Mesenchymal stem cell (in vitro differentiated cells and primary cell): ENCODE results near the gene ADAMTS7.
"Not testable (repeated sequence)": the region's sequence is repeated elsewhere in the genome, so short reads cannot be mapped to it uniquely, and the experiment has no call there.

Experiments
- DNase-seq: peaks from one replicate; pipeline ENCODE4 v3.0.0-alpha.2; 2013
- H2AFZ ChIP-seq: one replicate; pipeline ENCODE4 v1.6.1; 2013; ENCODE audit warnings: low read depth, mild to moderate bottlenecking, control low read depth, inconsistent platforms, low read length, moderate library complexity
- H2AK5ac ChIP-seq: 2 replicates; pipeline ENCODE4 v1.6.1; 2013; ENCODE audit warnings: low read length, moderate library complexity, mild to moderate bottlenecking, inconsistent platforms; ENCODE audit not compliant: severe bottlenecking
- H2BK120ac ChIP-seq: one replicate; pipeline ENCODE4 v1.6.1; 2013; ENCODE audit warnings: low read depth, mild to moderate bottlenecking, inconsistent platforms, low read length, moderate library complexity
- H2BK12ac ChIP-seq, 2 experiments: one replicate each; pipeline ENCODE4 v1.6.1; 2013; ENCODE audit warnings: inconsistent platforms in 2 of 2, low read length in 2 of 2, mild to moderate bottlenecking in 2 of 2, moderate library complexity in 2 of 2, control low read depth in 1 of 2
- H2BK15ac ChIP-seq: one replicate; pipeline ENCODE4 v1.6.1; 2013; ENCODE audit warnings: mild to moderate bottlenecking, low read depth, inconsistent platforms; ENCODE audit not compliant: poor library complexity, severe bottlenecking
- H2BK5ac ChIP-seq: 2 replicates; pipeline ENCODE4 v1.6.1; 2013; ENCODE audit warnings: low read depth, mild to moderate bottlenecking, low read length, control low read depth, inconsistent platforms; ENCODE audit not compliant: poor library complexity, severe bottlenecking
- H3K14ac ChIP-seq, 2 experiments: one replicate each; pipeline ENCODE4 v1.6.1; 2013; ENCODE audit warnings: inconsistent platforms in 2 of 2, low read length in 2 of 2, control low read depth in 1 of 2, mild to moderate bottlenecking in 1 of 2, moderate library complexity in 1 of 2
- H3K18ac ChIP-seq, 2 experiments: one replicate each; pipeline ENCODE4 v1.6.1; 2013; ENCODE audit warnings: inconsistent platforms in 2 of 2, low read length in 2 of 2, control low read depth in 1 of 2, low read depth in 1 of 2, mild to moderate bottlenecking in 1 of 2
- H3K23ac ChIP-seq, 2 experiments: one replicate each; pipeline ENCODE4 v1.6.1; 2013; ENCODE audit warnings: inconsistent platforms in 2 of 2, low read length in 2 of 2, mild to moderate bottlenecking in 2 of 2, moderate library complexity in 2 of 2, control low read depth in 1 of 2
- H3K27ac ChIP-seq: 2 replicates; pipeline ENCODE4 v1.5.1; 2013; ENCODE audit warnings: mild to moderate bottlenecking, moderate library complexity, low read length, control low read depth, inconsistent platforms; ENCODE audit not compliant: poor library complexity, severe bottlenecking
- H3K27me3 ChIP-seq, 2 experiments: 2 replicates each; pipeline versions ENCODE4 v1.6.1 to v1.7.0; 2013; ENCODE audit warnings: low read length in 2 of 2, mild to moderate bottlenecking in 2 of 2, moderate library complexity in 2 of 2, control low read depth in 1 of 2, inconsistent platforms in 1 of 2; ENCODE audit not compliant: control insufficient read depth in 1 of 2, insufficient read depth in 1 of 2
- H3K36me3 ChIP-seq, 2 experiments: 2 replicates each; pipeline versions ENCODE4 v1.6.1 to v1.7.0; 2013; ENCODE audit warnings: low read length in 2 of 2, control low read depth in 1 of 2, inconsistent platforms in 1 of 2, low read depth in 1 of 2, mild to moderate bottlenecking in 1 of 2; ENCODE audit not compliant: insufficient read depth in 2 of 2, control insufficient read depth in 1 of 2
- H3K4ac ChIP-seq, 2 experiments: one replicate each; pipeline ENCODE4 v1.6.1; 2013; ENCODE audit warnings: inconsistent platforms in 2 of 2, low read length in 2 of 2, mild to moderate bottlenecking in 2 of 2, moderate library complexity in 2 of 2, control low read depth in 1 of 2, low read depth in 1 of 2
- H3K4me1 ChIP-seq: 2 replicates; pipeline ENCODE4 v1.6.1; 2013; ENCODE audit warnings: low read depth, low read length, control low read depth; ENCODE audit not compliant: control insufficient read depth, insufficient read depth
- H3K4me2 ChIP-seq: 2 replicates; pipeline ENCODE4 v1.6.1; 2013; ENCODE audit warnings: low read length, mild to moderate bottlenecking, inconsistent platforms; ENCODE audit not compliant: poor library complexity, severe bottlenecking
- H3K4me3 ChIP-seq, 2 experiments: 2 replicates each; pipeline versions ENCODE4 v1.5.1 to v1.7.0; 2013; ENCODE audit warnings: low read length in 2 of 2, mild to moderate bottlenecking in 2 of 2, control low read depth in 1 of 2, low read depth in 1 of 2; ENCODE audit not compliant: insufficient read depth in 1 of 2
- H3K79me1 ChIP-seq: replicated peaks from 2 replicates; pipeline ENCODE4 v1.6.1; 2013; ENCODE audit warnings: mild to moderate bottlenecking, control low read depth, low read length, inconsistent platforms; ENCODE audit not compliant: poor library complexity, severe bottlenecking
- H3K9ac ChIP-seq: 2 replicates; pipeline ENCODE4 v1.7.0; 2013; ENCODE audit warnings: mild to moderate bottlenecking, low read length, moderate library complexity
- H3K9me3 ChIP-seq: 2 replicates; pipeline ENCODE4 v1.7.0; 2013; ENCODE audit warnings: mild to moderate bottlenecking, low read length; ENCODE audit not compliant: control insufficient read depth
- H4K8ac ChIP-seq: one replicate; pipeline ENCODE4 v1.6.1; 2013; ENCODE audit warnings: inconsistent platforms, mild to moderate bottlenecking, low read length, moderate library complexity
- H4K91ac ChIP-seq: one replicate; pipeline ENCODE4 v1.6.1; 2013; ENCODE audit warnings: mild to moderate bottlenecking, low read length, inconsistent platforms
- WGBS: methylation state at CpG from one replicate; pipeline ENCODE4 v1.1.7; 2013; ENCODE audit warnings: mixed read lengths; 5-methylcytosine and 5-hydroxymethylcytosine counted together

Gene ADAMTS7

DNA sequence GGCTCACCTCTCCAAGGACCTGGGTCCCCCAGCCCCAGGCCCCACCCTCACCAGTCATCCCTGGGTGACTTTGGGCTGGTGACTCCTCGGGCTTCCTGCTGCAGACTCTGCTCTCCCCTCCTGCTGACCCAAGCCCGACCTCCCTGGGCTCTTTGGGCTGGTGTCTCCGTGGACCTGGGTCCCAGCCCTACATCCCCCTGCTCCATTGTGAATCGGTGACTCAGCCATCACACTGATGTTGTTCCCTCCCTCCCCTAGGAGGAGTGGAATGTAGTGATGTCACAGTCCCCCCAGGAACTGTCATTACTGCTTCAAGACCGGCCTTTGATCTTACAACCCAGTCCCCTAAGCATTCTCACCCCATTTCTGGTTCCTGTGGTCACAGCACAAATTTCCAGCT lies 83.7 kb downstream of the ADAMTS7 start:
- H3K4me2 ChIP-seq = no peak overlapping the region
- no peak overlapping the region for H2BK120ac ChIP-seq
- no peak overlapping the region for H4K8ac ChIP-seq
- H3K36me3 ChIP-seq = no peaks in the 10 kb centered on the region
- no peak overlapping the region for H3K9ac ChIP-seq
- no peak overlapping the region for H3K27ac ChIP-seq
- H2BK12ac ChIP-seq = no peak overlapping the region
- H3K4me1 ChIP-seq = peaks cover 8% of the 10 kb centered on the region
- 44% methylated on average over 2 of the region's 5 CpGs for WGBS
- H2AFZ ChIP-seq = no peak overlapping the region
- peaks cover 0 to 6% of the 10 kb centered on the region in 2 experiments for H3K27me3 ChIP-seq
- H3K4ac ChIP-seq = no peak overlapping the region
- no peak overlapping the region for H2AK5ac ChIP-seq
- H3K4me3 ChIP-seq = no peak overlapping the region
- H3K23ac ChIP-seq = no peak overlapping the region
- H3K14ac ChIP-seq = no peak overlapping the region
- H3K79me1 ChIP-seq = no peaks in the 10 kb centered on the region
- no peak overlapping the region for H2BK15ac ChIP-seq
- H4K91ac ChIP-seq = no peak overlapping the region
- no peak for DNase-seq
- H3K9me3 ChIP-seq = no peaks in the 10 kb centered on the region
- H2BK5ac ChIP-seq = no peak overlapping the region
- H3K18ac ChIP-seq = peak overlapping the region; percentile 38 to 54

DNA sequence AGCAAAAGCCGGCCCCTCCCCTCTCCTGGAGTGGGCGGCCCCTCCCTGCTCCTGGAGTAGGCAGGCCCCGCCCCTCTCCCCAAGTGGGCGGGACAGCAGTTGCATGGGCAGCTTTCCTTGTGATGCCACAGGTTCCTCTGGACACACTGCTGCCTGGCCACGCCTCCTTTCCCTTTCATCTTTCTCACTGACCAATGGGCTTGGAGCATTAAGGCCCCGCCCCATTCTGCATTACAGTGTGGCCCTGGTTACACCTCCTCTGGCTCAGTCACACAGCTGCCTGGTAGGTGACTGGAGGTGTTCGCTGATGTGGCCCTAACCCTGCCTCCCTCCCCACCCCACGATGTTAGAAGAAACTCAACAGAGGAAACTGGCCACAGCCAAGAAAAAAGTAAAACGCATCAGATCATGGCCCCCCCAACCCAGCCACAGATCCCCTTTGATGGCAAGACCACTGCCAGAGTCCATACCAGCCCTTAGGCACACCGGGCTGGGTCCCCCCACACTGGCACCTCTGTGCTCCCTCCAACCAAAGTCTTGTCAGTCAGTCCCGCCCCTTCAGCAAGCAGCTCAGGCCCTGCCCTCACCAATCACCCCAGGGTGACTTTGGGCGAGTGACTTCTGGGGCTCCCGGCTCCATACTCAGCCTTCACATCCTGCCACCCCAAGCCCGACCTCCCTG lies 84.3 kb downstream of the ADAMTS7 start:
- Histone ChIP-seq H3K14ac (no peak overlapping the region), H4K8ac (no peak overlapping the region), H2AFZ (no peak overlapping the region), H2BK120ac (no peak overlapping the region), H3K4me2 (no peak overlapping the region), H3K4me1 (peaks cover 8% of the 10 kb centered on the region), H3K9me3 (no peaks in the 10 kb centered on the region), H3K27me3 (peaks cover 0 to 5% of the 10 kb centered on the region in 2 experiments), H3K23ac (no peak overlapping the region), H2BK12ac (no peak overlapping the region), H3K79me1 (no peaks in the 10 kb centered on the region), H3K18ac (no peak overlapping the region), H3K9ac (no peak overlapping the region), H3K27ac (no peak overlapping the region), H3K4me3 (no peak overlapping the region), H2BK15ac (no peak overlapping the region), H3K36me3 (no peaks in the 10 kb centered on the region), H4K91ac (no peak overlapping the region), H2BK5ac (no peak overlapping the region), H2AK5ac (no peak overlapping the region), H3K4ac (no peak overlapping the region)
- peak; percentile 18 for DNase-seq
- 74% methylated on average over 13 of the region's 14 CpGs for WGBS

GRCh38 chr15:78719819-78720450 lies 91.3 kb downstream of the ADAMTS7 start:
- H3K4me1 ChIP-seq, H2BK5ac ChIP-seq, H3K4me3 ChIP-seq, H4K91ac ChIP-seq, H3K27ac ChIP-seq, H3K4me2 ChIP-seq, H2BK15ac ChIP-seq, H3K4ac ChIP-seq, H2AFZ ChIP-seq, H3K79me1 ChIP-seq, H2BK120ac ChIP-seq, H2AK5ac ChIP-seq, H3K18ac ChIP-seq, H3K27me3 ChIP-seq, H3K23ac ChIP-seq, H3K9me3 ChIP-seq, H3K36me3 ChIP-seq, H2BK12ac ChIP-seq, H3K14ac ChIP-seq, H3K9ac ChIP-seq, H4K8ac ChIP-seq: not testable (repeated sequence)
- WGBS = 69% methylated on average over 21 of the region's 21 CpGs
- peak; percentile 19 for DNase-seq

GRCh38 chr15:78718837-78719236 lies 92.4 kb downstream of the ADAMTS7 start:
- Histone ChIP-seq H3K23ac (no peak overlapping the region), H3K4me3 (no peak overlapping the region), H2BK12ac (no peak overlapping the region), H2BK5ac (no peak overlapping the region), H3K4ac (no peak overlapping the region), H3K79me1 (no peaks in the 10 kb centered on the region), H2AFZ (no peak overlapping the region), H3K4me1 (no peaks in the 10 kb centered on the region), H3K4me2 (no peak overlapping the region), H3K27ac (no peak overlapping the region), H4K91ac (no peak overlapping the region), H3K27me3 (no peaks in the 10 kb centered on the region), H3K18ac (no peak overlapping the region), H4K8ac (no peak overlapping the region), H2AK5ac (no peak overlapping the region), H2BK15ac (no peak overlapping the region), H3K9ac (no peak overlapping the region), H3K14ac (no peak overlapping the region), H3K9me3 (peaks cover 4% of the 10 kb centered on the region), H2BK120ac (no peak overlapping the region), H3K36me3 (no peaks in the 10 kb centered on the region)
- WGBS = 72% methylated on average over 2 of the region's 2 CpGs
- no peak for DNase-seq
